ENCODE data around the gene SHISAL1. TPM values are rescaled to one million over a fixed set of nuclear protein-coding genes. Genes with fewer than 3 reads are reported as not detected.

Gene SHISAL1
- total and polyA plus RNA-seq, 8 donors = 0.72 to 1.4 (median 0.92) TPM

DNA sequence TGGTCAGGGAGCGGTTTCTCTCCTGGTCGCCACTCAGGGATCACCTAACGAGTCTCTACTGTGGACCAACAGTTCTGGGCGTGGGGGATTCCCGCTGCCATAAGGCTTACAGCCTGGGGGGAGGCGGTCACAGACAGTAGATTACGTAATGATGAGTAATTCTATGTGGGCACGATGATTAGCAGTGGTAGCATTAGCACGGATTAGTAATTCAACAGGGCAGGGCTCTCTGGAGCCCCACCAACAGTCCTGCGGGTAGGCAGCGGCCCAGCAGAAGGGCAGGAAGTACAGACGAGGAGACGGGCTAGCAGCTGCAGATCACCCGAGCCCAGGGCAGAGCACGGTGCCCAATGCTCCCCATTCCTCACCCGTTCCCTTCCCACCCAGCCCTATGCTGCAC lies 3.6 kb downstream of the SHISAL1 start:
- H3K27ac ChIP-seq = no peak overlapping the region

DNA sequence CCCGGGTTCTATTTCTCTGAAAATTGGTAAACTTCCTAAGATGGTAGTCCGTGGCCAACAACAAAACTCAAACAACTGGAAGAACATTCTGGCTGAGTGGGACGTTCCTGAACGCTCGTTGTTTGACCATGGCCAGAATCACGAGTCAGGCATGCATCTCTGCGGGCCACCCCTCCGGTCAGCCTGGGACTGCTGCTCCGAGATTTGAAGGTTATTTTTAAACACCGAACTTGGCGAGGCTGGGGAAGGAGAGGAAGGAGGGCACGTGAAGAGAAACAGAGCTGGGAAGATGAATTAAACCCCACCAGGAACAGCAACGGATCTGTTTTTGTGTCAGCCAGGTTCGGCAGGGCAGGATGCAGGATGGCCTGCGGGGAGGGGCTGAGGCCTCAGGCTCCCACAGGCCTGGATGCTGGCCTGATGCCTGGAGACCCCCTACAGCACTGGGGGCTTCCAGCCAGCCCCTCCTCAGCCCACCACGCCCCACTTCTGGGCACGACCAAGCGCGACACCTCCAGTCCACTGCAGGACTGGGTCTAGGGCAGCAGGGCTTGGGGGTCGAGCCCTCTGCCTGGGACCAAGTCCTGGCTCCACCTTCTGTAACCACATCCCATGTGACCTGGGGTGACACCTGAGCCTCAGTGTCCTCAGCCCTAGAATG lies 5.1 kb downstream of the SHISAL1 start:
- TF ChIP-seq, protein P1, sequence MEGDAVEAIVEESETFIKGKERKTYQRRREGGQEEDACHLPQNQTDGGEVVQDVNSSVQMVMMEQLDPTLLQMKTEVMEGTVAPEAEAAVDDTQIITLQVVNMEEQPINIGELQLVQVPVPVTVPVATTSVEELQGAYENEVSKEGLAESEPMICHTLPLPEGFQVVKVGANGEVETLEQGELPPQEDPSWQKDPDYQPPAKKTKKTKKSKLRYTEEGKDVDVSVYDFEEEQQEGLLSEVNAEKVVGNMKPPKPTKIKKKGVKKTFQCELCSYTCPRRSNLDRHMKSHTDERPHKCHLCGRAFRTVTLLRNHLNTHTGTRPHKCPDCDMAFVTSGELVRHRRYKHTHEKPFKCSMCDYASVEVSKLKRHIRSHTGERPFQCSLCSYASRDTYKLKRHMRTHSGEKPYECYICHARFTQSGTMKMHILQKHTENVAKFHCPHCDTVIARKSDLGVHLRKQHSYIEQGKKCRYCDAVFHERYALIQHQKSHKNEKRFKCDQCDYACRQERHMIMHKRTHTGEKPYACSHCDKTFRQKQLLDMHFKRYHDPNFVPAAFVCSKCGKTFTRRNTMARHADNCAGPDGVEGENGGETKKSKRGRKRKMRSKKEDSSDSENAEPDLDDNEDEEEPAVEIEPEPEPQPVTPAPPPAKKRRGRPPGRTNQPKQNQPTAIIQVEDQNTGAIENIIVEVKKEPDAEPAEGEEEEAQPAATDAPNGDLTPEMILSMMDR (IDR thresholded peaks at IDR 0.05) = no peak
- DNase-seq = peak in 1 of 4 donors; percentile 70
- intact Hi-C loops (cut with DNase I) = no loop called here
- H3K9me3 ChIP-seq = no peaks in the 10 kb centered on the region
- no peak overlapping the region for H3K27ac ChIP-seq
- no peaks in the 10 kb centered on the region for H3K27me3 ChIP-seq
- H3K4me3 ChIP-seq = no peak overlapping the region
- no peaks in the 10 kb centered on the region for H3K36me3 ChIP-seq
- H3K4me1 ChIP-seq = peaks cover 0 to 5% of the 10 kb centered on the region in 2 donors
- no peak for ATAC-seq

More for the DNA sequence above, 3.6 kb downstream of the SHISAL1 start:
- TF ChIP-seq, protein P1 (IDR thresholded peaks at IDR 0.05) = no peak
- peaks cover 0 to 4% of the 10 kb centered on the region in 2 donors for H3K27me3 ChIP-seq
- intact Hi-C loops (cut with DNase I) = no loop called here
- ATAC-seq (peak; percentile 71), DNase-seq (peak in 2 of 4 donors; percentile 61 to 68)
- no peak overlapping the region for H3K4me3 ChIP-seq
- H3K9me3 ChIP-seq = no peaks in the 10 kb centered on the region
- no peaks in the 10 kb centered on the region for H3K36me3 ChIP-seq
- peaks cover 0 to 5% of the 10 kb centered on the region in 2 donors for H3K4me1 ChIP-seq

DNA sequence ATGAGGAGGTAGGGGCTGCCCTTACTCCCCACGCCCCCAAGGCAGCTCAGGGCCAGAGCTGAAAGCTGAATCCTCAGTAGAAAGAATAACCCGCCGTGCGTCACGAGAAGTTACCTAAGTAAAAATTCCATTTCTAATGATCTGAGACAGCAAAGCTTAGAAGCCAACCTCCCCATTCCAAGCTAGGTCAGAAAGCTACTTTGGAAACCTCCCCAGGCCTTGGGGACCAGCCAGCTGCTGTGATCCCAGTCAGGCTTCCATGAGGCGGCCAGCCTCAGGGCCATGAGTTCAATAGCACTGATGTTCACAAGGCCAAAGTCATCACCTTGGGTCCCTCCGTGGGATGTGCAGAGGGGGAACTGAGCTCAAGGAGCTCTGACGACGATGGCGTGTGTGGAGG lies 6.9 kb downstream of the SHISAL1 start:
- ATAC-seq (no peak), DNase-seq (peak in 1 of 4 donors; percentile 51)
- Histone ChIP-seq H3K4me3 (no peak overlapping the region), H3K9me3 (no peaks in the 10 kb centered on the region), H3K4me1 (peaks cover 0 to 5% of the 10 kb centered on the region in 2 donors), H3K27me3 (peaks cover 0 to 7% of the 10 kb centered on the region in 2 donors), H3K27ac (no peak overlapping the region), H3K36me3 (no peaks in the 10 kb centered on the region)
- intact Hi-C loops (cut with DNase I) = no loop called here
- TF ChIP-seq, protein P1 (IDR thresholded peaks at IDR 0.05) = no peak

DNA sequence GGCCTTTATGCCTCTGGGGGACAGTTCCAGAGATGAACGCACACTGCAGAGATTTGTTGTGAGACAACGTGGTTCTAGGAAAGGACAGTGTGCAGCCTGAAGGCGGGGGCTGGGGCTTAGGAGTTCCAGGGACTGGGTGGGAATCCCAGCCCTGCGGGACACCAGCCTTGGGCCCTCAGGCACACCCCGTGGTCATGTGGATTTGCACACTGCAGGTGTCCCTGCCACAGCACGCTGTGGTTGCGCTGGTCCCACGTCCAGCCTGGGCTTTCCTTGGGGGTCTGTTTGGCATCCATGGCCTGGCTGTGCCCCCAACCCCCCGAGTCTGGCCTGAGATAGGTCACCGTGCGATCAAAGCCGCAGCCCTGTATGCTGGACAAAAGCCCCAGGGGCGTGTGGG lies 7.3 kb downstream of the SHISAL1 start:
- no peak overlapping the region for H3K4me3 ChIP-seq
- H3K36me3 ChIP-seq = no peaks in the 10 kb centered on the region
- H3K27ac ChIP-seq = no peak overlapping the region
- DNase-seq (peak in 1 of 4 donors; percentile 73), ATAC-seq (no peak)
- H3K27me3 ChIP-seq = peaks cover 0 to 11% of the 10 kb centered on the region in 2 donors
- intact Hi-C loops (cut with DNase I) = no loop called here
- peaks cover 0 to 5% of the 10 kb centered on the region in 2 donors for H3K4me1 ChIP-seq
- TF ChIP-seq, protein P1 (IDR thresholded peaks at IDR 0.05) = no peak
- H3K9me3 ChIP-seq = no peaks in the 10 kb centered on the region

DNA sequence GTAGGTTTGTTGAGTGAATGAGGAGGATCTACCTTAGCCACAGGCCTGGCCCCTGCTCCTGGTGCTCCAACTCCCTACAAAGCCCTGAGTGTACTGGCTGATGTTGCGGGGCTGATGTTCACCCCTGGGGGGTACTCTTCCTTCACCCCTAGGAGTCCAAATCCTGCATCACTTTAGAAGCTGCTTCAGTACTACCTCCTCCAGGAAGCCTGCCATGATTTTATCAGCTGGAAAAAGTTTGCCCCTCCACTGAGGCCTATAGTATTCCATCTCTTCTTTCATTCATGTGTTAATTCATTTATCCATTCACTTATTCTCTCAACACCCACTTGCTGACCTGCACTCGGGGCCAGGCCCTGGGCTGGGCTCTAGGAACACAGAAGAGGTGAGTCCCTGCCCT lies 7.8 kb downstream of the SHISAL1 start:
- intact Hi-C loops (cut with DNase I) = no loop called here
- no peak for DNase-seq
- TF ChIP-seq, protein P1 (IDR thresholded peaks at IDR 0.05) = no peak
- Histone ChIP-seq H3K27ac (no peak overlapping the region), H3K36me3 (no peaks in the 10 kb centered on the region), H3K9me3 (no peaks in the 10 kb centered on the region), H3K4me3 (no peak overlapping the region), H3K4me1 (peaks cover 0 to 5% of the 10 kb centered on the region in 2 donors), H3K27me3 (peaks cover 0 to 16% of the 10 kb centered on the region in 2 donors)
- no peak for ATAC-seq
